ENCODE measurements around the gene STKLD1. TPM values are rescaled to one million over a fixed set of nuclear protein-coding genes. Genes with fewer than 3 reads are reported as not detected.

STKLD1 gene
- total and polyA plus RNA-seq, 2 experiments from 2014 or later: 2.2 to 5.1 TPM

GRCh38 chr9:133423216-133423615 lies 47.0 kb downstream of the STKLD1 start:
- Histone ChIP-seq H3K27ac (no peak overlapping the region), H3K4me1 (ENCODE audit: low read depth) (peaks cover 5% of the 10 kb centered on the region), H3K27me3 (peaks cover 3% of the 10 kb centered on the region), H3K9me3 (ENCODE audit: low read depth) (no peaks in the 10 kb centered on the region), H3K36me3 (peaks cover 3% of the 10 kb centered on the region), H3K4me3 (no peak overlapping the region)
- no peak for TF ChIP-seq CTCF (IDR thresholded peaks at IDR 0.05; ENCODE audit: low read depth, low read length)
- peak in 1 of 2 donors; percentile 30 for DNase-seq (ENCODE audit: low read depth in 1 of 2, low spot score in 1 of 2)

GRCh38 chr9:133424187-133424586 lies 48.0 kb downstream of the STKLD1 start:
- Histone ChIP-seq H3K4me3 (no peak overlapping the region), H3K27ac (no peak overlapping the region), H3K27me3 (peaks cover 4% of the 10 kb centered on the region), H3K9me3 (ENCODE audit: low read depth) (no peaks in the 10 kb centered on the region), H3K36me3 (peaks cover 3% of the 10 kb centered on the region), H3K4me1 (ENCODE audit: low read depth) (no peaks in the 10 kb centered on the region)
- DNase-seq (ENCODE audit: low read depth in 1 of 2, low spot score in 1 of 2): no peak
- TF ChIP-seq CTCF (IDR thresholded peaks at IDR 0.05; ENCODE audit: low read depth, low read length): no peak

- H3K4me1 ChIP-seq (ENCODE audit: low read depth): no peaks in the 10 kb centered on the region
- H3K27me3 ChIP-seq: peaks cover 7% of the 10 kb centered on the region
- H3K36me3 ChIP-seq: peaks cover 3% of the 10 kb centered on the region
- TF ChIP-seq CTCF (IDR thresholded peaks at IDR 0.05; ENCODE audit: low read depth, low read length): no peak
- DNase-seq (ENCODE audit: low read depth in 1 of 2, low spot score in 1 of 2): no peak
- no peak overlapping the region for H3K4me3 ChIP-seq
- no peak overlapping the region for H3K27ac ChIP-seq
- H3K9me3 ChIP-seq (ENCODE audit: low read depth): no peaks in the 10 kb centered on the region
These were observed 49.0 kb downstream of the STKLD1 start for GRCh38 chr9:133425049-133425632.

GRCh38 chr9:133426011-133426410 lies 49.8 kb downstream of the STKLD1 start:
- no peak for TF ChIP-seq CTCF (IDR thresholded peaks at IDR 0.05; ENCODE audit: low read depth, low read length)
- Histone ChIP-seq H3K27me3 (peaks cover 7% of the 10 kb centered on the region), H3K4me3 (no peak overlapping the region), H3K27ac (no peak overlapping the region), H3K36me3 (peaks cover 3% of the 10 kb centered on the region), H3K4me1 (ENCODE audit: low read depth) (no peaks in the 10 kb centered on the region), H3K9me3 (ENCODE audit: low read depth) (no peaks in the 10 kb centered on the region)
- DNase-seq (ENCODE audit: low read depth in 1 of 2, low spot score in 1 of 2): no peak

- Histone ChIP-seq H3K36me3 (peaks cover 3% of the 10 kb centered on the region), H3K9me3 (ENCODE audit: low read depth) (no peaks in the 10 kb centered on the region), H3K4me3 (peak overlapping the region; percentile 15), H3K27ac (no peak overlapping the region), H3K4me1 (ENCODE audit: low read depth) (no peaks in the 10 kb centered on the region), H3K27me3 (peaks cover 7% of the 10 kb centered on the region)
- no peak for TF ChIP-seq CTCF (IDR thresholded peaks at IDR 0.05; ENCODE audit: low read depth, low read length)
- no peak for DNase-seq (ENCODE audit: low read depth in 1 of 2, low spot score in 1 of 2)
These were observed 51.6 kb downstream of the STKLD1 start for GRCh38 chr9:133427658-133428348.
